ENCODE results near the gene RERG. TPM values are rescaled to one million over a fixed set of nuclear protein-coding genes. Genes with fewer than 3 reads are reported as not detected.
A peak's percentile ranks its signal among the peaks of the same experiment; 100 is the strongest.

Gene RERG
- total and polyA plus RNA-seq, 2 donors from 2014 or later = 29.3 to 44.7 TPM

- Histone ChIP-seq H3K4me3 (ENCODE audit: low read length in 3 of 3) (no peak overlapping the region), H3K36me3 (ENCODE audit: control insufficient read depth in 2 of 3, insufficient read depth in 3 of 3, low read length in 3 of 3) (no peaks in the 10 kb centered on the region), H3K27me3 (ENCODE audit: control insufficient read depth, insufficient read depth, low read length) (no peaks in the 10 kb centered on the region), H3K4me1 (ENCODE audit: control insufficient read depth in 2 of 3, insufficient read depth in 2 of 3, low read depth in 1 of 3, low read length in 3 of 3) (peaks cover 2 to 21% (median 16%) of the 10 kb centered on the region in 3 donors), H3K27ac (ENCODE audit: low read depth in 2 of 2, low read length in 2 of 2) (peak overlapping the region; percentile 53 to 81), H3K9ac (ENCODE audit: low read length in 3 of 3) (no peak overlapping the region), H3K9me3 (ENCODE audit: control insufficient read depth in 2 of 3, insufficient read depth in 1 of 3, low read length in 3 of 3) (no peaks in the 10 kb centered on the region)
- DNase-seq (no peak), FAIRE-seq (no peak)
- intact Hi-C loops (cut with DNase I) = no loop called here
- no peak for TF ChIP-seq CTCF (IDR thresholded peaks at IDR 0.05; ENCODE audit: borderline replicate concordance, extremely low read depth, insufficient read depth)
Observed at GRCh38 chr12:15155271-15155670, 65.9 kb downstream of the RERG start.

- Histone ChIP-seq H3K36me3 (ENCODE audit: control insufficient read depth in 2 of 3, insufficient read depth in 3 of 3, low read length in 3 of 3) (no peaks in the 10 kb centered on the region), H3K27me3 (ENCODE audit: control insufficient read depth, insufficient read depth, low read length) (no peaks in the 10 kb centered on the region), H3K9ac (ENCODE audit: low read length in 3 of 3) (no peak overlapping the region), H3K4me1 (ENCODE audit: control insufficient read depth in 2 of 3, insufficient read depth in 2 of 3, low read depth in 1 of 3, low read length in 3 of 3) (peaks cover 2 to 21% (median 16%) of the 10 kb centered on the region in 3 donors), H3K9me3 (ENCODE audit: control insufficient read depth in 2 of 3, insufficient read depth in 1 of 3, low read length in 3 of 3) (no peaks in the 10 kb centered on the region), H3K27ac (ENCODE audit: low read depth in 2 of 2, low read length in 2 of 2) (peak overlapping the region; percentile 10 to 62), H3K4me3 (ENCODE audit: low read length in 3 of 3) (no peak overlapping the region)
- no peak for FAIRE-seq
- DNase-seq = no peak
- intact Hi-C loops (cut with DNase I) = loop anchor here (5.0 kb wide), 1 partner anchor 68 kb away; the partner anchor contains the start of gene RERG
- TF ChIP-seq CTCF (IDR thresholded peaks at IDR 0.05; ENCODE audit: borderline replicate concordance, extremely low read depth, insufficient read depth) = no peak
Observed at GRCh38 chr12:15154103-15154502, 67.1 kb downstream of the RERG start.

GRCh38 chr12:15152868-15153267 lies 68.3 kb downstream of the RERG start:
- peaks cover 2 to 21% (median 16%) of the 10 kb centered on the region in 3 donors for H3K4me1 ChIP-seq (ENCODE audit: control insufficient read depth in 2 of 3, insufficient read depth in 2 of 3, low read depth in 1 of 3, low read length in 3 of 3)
- DNase-seq (peak in 1 of 5 donors; percentile 39), FAIRE-seq (peak; percentile 33)
- H3K9ac ChIP-seq (ENCODE audit: low read length in 3 of 3) = no peak overlapping the region
- no peak for TF ChIP-seq CTCF (IDR thresholded peaks at IDR 0.05; ENCODE audit: borderline replicate concordance, extremely low read depth, insufficient read depth)
- no peaks in the 10 kb centered on the region for H3K9me3 ChIP-seq (ENCODE audit: control insufficient read depth in 2 of 3, insufficient read depth in 1 of 3, low read length in 3 of 3)
- H3K27ac ChIP-seq (ENCODE audit: low read depth in 2 of 2, low read length in 2 of 2) = peak overlapping the region; percentile 26 to 62
- no peaks in the 10 kb centered on the region for H3K27me3 ChIP-seq (ENCODE audit: control insufficient read depth, insufficient read depth, low read length)
- intact Hi-C loops (cut with DNase I) = loop anchor here (5.0 kb wide), 1 partner anchor 69 kb away; the partner anchor contains the start of gene RERG
- no peak overlapping the region for H3K4me3 ChIP-seq (ENCODE audit: low read length in 3 of 3)
- no peaks in the 10 kb centered on the region for H3K36me3 ChIP-seq (ENCODE audit: control insufficient read depth in 2 of 3, insufficient read depth in 3 of 3, low read length in 3 of 3)

- H3K4me3 ChIP-seq (ENCODE audit: low read length in 3 of 3) = no peak overlapping the region
- FAIRE-seq (no peak), DNase-seq (peak in 1 of 5 donors; percentile 47)
- H3K27me3 ChIP-seq (ENCODE audit: control insufficient read depth, insufficient read depth, low read length) = no peaks in the 10 kb centered on the region
- H3K4me1 ChIP-seq (ENCODE audit: control insufficient read depth in 2 of 3, insufficient read depth in 2 of 3, low read depth in 1 of 3, low read length in 3 of 3) = peaks cover 1 to 21% (median 16%) of the 10 kb centered on the region in 3 donors
- intact Hi-C loops (cut with DNase I) = loop anchor here (5.0 kb wide), 1 partner anchor 70 kb away; the partner anchor contains the start of gene RERG
- H3K36me3 ChIP-seq (ENCODE audit: control insufficient read depth in 2 of 3, insufficient read depth in 3 of 3, low read length in 3 of 3) = no peaks in the 10 kb centered on the region
- peak overlapping the region; percentile 63 to 68 for H3K27ac ChIP-seq (ENCODE audit: low read depth in 2 of 2, low read length in 2 of 2)
- peak; percentile 24 for TF ChIP-seq CTCF (IDR thresholded peaks at IDR 0.05; ENCODE audit: borderline replicate concordance, extremely low read depth, insufficient read depth)
- H3K9me3 ChIP-seq (ENCODE audit: control insufficient read depth in 2 of 3, insufficient read depth in 1 of 3, low read length in 3 of 3) = no peaks in the 10 kb centered on the region
- peak overlapping the region in 1 of 3 donors; percentile 46 for H3K9ac ChIP-seq (ENCODE audit: low read length in 3 of 3)
Observed at GRCh38 chr12:15152456-15152855, 68.8 kb downstream of the RERG start.
